Posterior vena cava (tissue), 2 donors: Measurements from ENCODE around the gene HOXB6. TPM values are rescaled to one million over a fixed set of nuclear protein-coding genes. Genes with fewer than 3 reads are reported as not detected.

Experiments
- DNase-seq: peaks from one replicate; pipeline ENCODE4 v3.0.0-alpha.2; 2020; ENCODE audit warnings: low spot score
- intact Hi-C, 2 donors: fragments of 100-400 bp; cut with DNase I; formaldehyde crosslinking; loops; one replicate each; pipeline versions ENCODE4 v1.14.1 to v1.14.2; 2022 to 2023
- total RNA-seq, 2 donors: library from RNA; stranded (reverse); fragmentation: NEBNext Ultra II Directional; extraction: Animal tissue kit (Norgen Biotek cat#: 25700); gene quantifications; one replicate each; pipeline ENCODE4 v1.2.1, GENCODE V29; 2021
- donor health status: DM: yes; HTN: yes; CAD: no.
- donor health status: DM: yes; HTN: yes; CAD: no.

Gene HOXB6
- total RNA-seq, 2 donors from 2014 or later = 3.9 to 6.7 TPM

DNA sequence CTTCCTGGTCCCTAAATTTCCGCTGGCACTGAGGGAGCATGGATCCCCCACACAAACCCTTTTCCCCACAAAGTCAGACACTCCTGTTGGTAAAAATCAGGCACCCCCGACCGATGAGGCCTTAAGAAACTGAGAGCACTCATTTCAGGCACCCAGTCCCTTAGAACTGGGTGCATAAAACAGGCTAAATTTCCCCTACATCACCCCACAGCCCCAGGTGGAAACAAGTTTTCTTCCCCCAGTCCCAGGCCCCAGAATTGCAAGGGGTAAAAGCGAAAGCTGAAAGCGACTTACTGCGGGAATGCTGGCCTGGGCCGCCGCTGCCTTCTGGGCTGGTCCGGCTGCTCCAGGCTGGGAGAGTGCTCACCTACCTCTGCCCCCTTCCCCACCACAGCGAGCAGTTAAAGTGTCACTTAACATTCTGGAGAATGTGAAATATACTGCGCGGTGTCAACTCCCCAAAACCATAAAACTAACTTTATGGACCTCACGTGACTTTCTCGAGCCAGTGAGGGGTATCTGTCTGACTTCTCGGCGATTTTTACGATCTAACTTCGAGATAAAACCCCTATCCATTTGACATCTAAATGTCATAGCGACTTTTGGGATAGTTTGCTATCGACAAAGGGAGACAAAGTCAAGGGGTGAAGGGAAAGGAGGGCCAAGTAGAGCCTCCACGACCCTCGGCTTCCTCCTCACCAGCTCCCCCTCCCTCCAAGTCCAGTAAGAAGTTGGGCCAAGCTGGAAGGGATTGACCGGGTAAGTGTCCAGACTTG, 14.8 kb downstream of the HOXB6 start, which contains the start of gene HOXB3:
HOXB3 (minus strand) TSS at position 411 of the 776 bp plus-strand sequence. CDS start 37,767 bp downstream, outside the sequence.
- no peak for DNase-seq
- intact Hi-C loops = loop anchor here (1.0 to 10.0 kb wide), 3 partner anchors 97 to 238 kb away; no protein-coding TSS in a partner anchor

DNA sequence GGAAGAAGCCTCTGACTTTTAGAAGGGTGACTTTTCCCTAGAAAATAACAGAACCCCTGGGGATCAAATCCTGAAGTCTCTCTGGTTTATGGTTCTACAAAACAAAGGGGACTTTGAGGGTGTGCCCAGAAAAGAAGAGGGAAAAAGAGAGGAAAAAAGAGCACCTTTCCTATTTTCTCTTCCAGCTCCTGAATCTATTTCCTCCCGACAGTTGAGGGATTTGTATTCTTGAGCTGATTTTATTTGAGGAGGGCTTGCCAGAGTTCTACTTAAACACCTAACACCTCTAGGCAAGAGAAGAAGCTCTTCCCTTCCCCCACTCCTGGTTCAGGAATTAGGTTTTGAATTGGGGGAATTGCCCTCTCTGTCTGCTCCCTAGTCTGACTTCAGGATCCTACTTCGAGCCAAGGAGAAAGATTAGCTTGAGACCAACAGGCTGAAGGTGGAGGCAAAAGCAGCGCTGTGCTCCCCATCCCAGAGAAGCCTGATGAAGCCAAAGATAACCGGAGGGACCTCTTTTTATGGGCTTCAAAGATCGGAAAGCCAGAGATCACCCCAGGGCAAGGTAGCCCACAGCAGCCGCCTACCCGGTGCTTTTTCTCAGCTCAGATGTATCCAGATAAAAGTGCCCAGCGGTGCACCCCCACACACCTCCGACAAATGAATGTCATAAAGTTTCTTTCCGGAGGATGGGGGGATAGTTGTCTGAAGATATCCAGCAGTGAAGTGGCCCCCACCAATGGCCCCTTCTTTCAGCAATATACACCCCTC, 15.5 kb downstream of the HOXB6 start:
- no peak for DNase-seq
- intact Hi-C loops = no loop called here

DNA sequence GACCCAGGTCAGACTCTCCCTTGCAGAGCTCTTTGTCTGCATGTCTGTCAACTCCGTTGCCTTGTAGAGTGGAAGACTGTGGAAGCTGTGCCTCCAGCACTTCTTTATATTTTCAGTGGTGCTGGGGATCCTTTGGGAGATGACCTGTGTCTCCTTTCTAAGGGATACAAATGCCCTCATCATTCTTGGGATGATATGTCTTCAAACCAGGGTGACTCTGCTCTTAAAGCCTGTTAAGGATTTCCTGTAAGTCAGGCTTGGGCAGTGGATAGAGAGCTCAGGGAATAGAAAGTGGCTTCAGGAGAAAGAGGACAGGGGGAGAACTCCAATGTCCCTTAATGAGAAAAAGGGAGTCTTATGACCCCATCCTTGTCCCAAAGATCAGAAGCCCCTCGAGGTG, 16.3 kb downstream of the HOXB6 start:
- no peak for DNase-seq
- intact Hi-C loops = no loop called here

DNA sequence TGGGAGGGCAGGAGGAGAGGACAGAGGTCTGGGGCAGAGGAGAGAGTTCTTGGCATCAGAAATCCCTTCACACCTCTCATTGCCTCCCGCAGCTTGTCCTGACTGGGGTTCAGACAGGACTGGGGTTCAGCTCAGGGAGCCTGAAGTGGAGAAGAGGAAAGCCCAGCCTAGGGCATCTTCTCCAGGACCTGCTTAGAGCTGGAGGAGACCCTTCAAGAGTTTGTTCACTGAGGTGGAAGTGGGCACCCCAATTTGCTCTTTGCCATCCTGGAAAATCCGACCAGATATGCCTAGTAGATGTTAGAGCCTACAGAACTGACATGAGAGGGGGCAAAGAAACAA, 16.7 kb downstream of the HOXB6 start:
- intact Hi-C loops = no loop called here
- DNase-seq = no peak

DNA sequence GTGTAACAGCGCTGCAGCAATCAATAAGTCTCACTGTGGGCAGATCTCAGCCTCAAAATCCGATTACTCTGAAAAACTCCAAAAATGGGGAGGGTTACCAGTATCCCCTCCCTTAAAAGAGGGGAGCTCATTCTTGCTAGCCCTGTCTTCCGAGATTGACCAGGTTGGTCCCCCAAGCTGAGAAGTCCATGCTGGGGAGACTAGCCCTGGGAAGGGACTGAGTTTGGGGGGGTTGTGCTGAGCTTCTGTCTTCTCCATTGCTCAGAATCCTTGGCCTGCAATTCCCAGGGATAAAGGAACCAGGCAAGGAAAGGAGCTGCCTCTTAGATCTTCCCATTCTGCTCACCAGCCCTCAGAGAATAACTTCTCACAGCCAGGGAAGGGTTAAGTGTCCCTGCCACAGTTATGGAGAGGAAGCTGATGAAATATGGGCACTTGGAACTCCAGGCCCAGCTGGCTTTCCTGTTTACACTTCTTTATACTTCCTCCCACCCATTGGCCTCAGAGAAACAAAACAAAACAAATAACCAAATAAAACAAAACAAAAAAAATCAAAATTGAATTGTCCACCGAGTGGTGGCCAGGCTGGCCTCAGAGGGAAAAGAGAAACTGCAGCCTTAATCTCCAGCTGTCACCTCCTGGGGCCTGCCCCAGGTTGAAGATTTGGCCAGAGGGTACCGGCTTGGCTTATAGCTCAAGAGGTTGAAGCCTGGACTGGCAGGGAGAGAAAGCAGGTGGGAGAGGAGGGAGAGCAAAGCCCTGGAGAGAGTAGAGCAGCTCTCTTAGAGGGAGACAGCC, 17.3 kb downstream of the HOXB6 start:
- intact Hi-C loops = no loop called here
- DNase-seq = no peak

DNA sequence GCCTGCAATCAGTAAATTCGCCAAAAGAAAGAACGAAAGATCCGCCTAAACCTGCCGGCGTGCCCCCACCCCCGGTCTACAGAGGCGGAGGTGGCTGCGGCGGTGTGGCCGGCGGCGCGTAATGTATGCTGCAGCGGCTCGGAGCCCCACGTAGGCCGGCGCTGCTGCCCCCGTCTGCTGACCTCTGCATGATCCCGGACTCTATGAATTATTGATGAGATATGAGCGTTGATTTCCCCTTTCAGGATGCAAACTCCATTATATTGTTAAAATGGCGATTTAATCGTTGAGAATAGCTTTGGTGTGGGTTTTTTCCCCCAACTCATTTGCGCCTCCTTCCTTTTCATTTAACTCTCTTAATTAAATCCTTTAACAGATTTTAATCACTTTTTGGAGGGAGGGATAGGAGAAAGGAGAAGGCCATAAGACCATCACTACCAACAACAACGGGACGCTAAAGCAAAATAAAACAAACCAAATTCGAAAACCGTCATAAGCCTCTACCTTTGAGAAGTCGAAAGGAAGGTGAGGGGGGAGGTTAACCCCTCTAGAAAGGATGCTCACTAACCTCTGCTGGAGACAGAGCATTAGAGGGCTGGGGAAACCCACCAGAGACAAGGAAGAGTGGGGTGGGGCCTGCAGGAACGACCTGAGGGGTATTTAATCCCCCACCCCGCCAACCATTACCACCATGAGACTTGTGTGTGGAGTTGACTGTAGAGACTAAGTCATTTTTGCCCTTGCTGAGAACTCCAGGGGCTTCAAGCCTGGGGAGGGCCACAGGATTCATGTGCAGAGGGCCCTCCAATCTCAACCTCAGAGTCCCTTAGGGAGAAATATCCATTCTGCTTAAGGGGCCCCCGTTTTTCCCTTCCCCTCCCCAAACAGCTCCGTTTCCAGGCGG, 18.2 kb downstream of the HOXB6 start:
- intact Hi-C loops = no loop called here
- DNase-seq = no peak

DNA sequence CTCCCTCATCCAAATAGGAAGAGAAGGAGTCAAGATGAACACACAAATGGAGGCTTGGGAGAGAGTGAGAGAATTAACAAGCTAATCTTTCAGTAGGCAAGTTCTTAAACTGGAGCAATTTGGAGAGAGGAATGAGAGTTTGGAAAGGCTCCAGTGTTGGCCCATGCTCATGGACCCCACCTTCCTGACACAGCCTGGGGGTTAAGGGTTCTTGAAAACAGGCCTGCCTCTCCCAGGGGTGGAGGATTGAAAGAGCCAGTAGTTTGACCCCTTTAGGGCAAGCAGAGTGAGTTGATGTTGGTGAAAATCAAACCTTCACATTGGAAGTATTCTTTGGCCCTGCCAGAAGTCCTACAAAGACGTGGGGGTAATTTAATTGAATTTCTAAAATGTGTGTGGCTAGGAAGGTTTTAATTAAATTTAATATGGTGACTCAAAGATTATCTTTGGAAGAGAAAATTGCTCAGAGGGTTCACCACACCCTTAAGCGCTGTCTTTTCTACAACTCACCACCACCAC, 20.5 kb downstream of the HOXB6 start:
- intact Hi-C loops = no loop called here

DNA sequence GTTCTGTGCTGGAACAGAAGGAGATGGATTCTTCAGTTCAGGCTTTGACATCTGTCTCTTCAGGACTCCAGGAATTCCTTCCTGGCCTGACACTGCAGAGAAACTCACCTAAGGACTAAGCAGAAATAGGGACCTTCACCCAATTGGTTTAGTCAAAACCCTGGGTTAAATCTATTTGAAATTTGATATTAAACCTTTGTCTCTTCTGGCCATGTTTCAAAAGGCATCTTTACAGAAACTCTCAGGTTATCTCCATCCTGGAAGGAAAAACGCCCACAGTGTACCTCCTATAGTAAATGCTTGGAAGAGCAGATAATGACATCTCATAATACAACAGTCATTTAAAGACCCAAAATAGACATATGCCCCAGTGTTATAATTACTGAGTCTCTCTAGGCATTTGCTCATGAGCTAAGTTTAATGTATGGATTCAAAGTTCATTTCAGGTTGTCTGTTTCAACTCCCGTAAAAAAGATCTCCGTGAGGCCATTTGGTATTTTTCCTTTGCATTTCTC, 21.0 kb downstream of the HOXB6 start:
- intact Hi-C loops = no loop called here
- no peak for DNase-seq

More for the DNA sequence above, 20.5 kb downstream of the HOXB6 start:
- no peak for DNase-seq

DNA sequence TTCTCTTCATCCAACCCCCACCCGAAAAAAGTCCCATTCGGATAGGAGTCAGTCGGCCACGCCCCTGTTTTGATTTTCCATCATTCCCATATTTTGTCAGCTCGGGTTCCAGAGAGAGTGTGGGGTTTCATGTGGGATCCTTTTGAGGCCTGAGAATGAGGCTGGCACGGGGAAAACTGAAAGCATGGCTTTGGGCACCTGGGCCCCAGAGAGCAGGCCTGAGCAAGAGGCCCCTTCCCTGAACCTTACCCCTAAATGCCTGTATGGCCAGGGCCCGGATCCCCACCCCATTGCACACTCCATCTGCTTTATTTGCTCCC, 22.1 kb downstream of the HOXB6 start:
- intact Hi-C loops = no loop called here
- DNase-seq = no peak

DNA sequence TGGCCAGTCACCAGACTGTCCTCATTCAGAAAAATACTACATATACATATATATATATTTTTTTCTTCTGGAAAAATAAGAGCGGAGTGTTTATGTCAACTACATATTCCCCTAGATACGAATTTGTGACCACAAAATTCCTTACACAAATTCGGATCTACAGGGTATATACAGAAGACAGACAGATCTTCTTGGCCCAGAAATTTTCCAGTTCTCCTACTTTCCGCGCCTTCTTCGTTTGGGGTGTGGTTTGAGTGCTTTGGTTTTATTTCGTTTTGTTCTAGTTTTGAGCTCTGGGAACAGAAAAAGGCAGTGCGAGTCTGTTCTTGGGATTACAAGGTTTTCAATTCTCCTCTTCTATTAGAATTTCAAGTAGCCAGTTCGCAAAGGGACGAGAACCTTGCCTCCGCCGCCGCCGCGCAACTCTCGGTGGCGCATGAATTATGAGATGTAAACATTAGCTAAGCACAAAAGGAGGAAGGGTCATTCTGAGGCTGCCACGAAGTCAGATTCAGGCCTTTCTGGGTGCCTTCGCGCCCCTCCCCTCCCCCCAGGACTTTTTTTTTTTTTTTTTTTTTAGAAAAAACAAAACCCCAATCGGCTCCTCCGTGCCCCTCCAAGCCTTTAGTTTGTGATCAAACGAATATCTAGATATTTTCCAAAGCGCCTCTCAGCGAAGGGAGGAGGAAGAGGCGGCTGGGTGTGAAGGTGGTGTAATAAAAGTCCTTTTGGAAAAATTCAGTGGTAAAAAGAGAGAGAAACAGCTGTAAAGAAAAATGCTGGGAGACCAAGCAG, 24.8 kb downstream of the HOXB6 start:
- intact Hi-C loops = no loop called here
- DNase-seq = no peak

DNA sequence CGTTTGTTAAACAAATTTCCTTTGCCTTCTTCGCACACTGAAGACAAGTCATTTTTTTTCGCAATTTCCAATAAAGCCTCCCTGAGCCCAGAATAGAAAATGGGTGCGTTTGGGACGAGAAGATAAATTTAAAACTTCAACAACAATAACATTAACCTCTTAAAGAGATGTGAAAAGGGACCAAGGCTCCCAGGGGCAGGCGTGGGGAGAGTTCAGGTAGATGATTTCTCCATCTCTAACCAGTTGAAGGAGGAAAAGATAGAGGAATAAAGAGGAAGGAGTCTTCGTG, 25.4 kb downstream of the HOXB6 start:
- intact Hi-C loops = no loop called here
- no peak for DNase-seq

DNA sequence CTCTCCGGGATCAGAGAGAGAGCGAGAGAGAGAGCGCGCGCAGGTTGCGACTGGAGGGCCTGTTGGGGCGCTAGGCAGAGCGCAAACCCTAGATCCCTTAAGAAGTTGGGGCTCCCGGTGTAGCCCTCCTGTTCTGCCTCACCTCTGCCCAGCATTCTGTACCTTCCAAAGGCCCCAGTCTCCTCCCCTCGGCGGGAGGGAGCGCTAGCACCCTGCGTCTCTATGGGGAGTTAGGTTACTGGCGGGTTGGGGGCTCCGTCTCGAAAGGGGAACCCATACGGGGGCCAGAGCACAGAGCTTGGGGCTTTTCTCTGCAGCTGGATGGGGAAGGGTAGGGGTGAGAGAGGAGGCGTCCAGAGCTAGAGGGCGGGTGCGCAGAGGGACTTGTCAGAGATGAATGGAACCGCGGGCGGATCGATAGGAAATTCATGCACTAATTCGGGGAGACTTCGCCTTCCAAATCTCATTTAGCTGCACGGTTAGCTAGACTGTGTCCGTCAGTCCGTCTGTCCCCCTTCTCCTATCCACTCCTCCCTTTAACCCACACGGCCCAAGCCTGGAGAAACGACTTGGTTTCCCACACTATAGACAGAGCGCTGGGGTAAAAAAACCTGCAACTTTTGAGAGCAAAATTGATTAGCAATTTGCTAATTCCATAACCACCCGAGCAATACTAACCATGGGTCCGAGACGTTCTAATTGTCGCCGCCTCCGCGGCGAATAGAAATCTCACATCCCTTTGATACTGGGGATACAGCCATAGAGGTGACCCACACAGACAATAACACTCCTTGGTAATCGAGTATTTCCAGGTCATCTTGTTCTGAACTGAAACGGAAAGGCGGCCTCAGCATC, 25.9 kb downstream of the HOXB6 start:
- DNase-seq = no peak
- intact Hi-C loops = no loop called here

DNA sequence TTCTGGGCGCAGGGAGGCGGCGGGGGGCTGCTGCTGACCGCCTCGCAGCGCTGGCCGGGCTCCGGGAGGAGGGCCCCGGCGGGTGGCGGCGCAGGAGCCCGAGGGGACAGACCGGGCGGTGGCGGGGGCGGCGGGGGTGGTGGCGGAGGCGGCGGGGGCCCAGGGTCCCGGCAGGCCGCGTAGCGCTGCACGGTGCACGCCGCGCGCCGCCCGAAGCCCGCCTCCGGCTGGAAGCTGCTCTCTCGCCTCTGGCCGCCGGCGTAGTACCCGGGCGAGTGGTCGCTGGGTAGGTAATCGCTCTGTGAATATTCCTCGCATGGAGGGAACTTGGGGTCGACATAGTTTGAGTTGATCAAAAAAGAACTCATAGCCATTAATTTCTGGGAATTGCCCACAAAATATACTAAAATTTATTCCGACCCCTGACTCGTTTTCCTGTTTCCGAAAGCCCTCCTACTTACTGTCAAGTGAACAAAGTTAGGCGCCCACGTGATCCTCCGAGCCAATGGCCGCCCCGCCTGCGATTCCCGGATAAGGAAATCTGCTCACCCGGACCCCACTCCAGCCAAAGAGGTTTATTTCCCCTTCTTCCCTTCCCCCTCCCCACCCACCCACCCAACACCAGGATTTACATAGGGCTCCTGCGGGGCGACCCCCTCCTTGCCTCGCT, 26.7 kb downstream of the HOXB6 start, which contains the start of gene HOXB4:
HOXB4 (minus strand) TSS at position 405 of the 670 bp plus-strand sequence; CDS start at position 374, 31 bp downstream.
- intact Hi-C loops = no loop called here
- peak; percentile 94 for DNase-seq

DNA sequence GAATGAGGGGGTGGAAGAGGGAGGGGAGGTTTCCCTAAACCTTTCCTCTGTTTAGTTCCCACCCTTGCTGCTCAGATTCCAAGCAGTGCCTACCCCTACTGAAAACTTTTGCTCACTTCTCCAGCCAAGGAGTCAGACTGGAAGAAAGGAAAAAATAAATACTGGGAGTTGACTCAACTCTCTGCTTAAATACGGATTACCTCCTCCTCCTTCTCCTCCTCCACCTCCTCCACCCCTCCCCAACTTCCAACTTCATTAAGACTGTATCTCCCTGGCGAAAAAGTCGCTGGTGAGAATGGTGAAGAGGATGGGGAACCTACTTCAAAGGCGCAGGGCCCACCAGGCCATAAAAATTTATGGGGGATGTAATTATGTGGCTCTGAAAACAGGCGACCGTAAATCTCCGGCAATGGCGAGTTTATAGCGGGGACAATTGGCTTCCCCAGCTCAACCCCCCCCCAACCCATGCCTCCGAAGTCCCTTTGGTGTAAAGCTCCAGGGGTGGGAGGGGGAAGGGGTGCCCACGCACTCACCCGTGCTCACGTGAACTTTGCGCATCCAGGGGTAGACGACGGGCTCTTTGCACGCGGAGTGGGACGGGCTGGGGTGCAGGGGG, 27.3 kb downstream of the HOXB6 start:
- intact Hi-C loops = no loop called here

DNA sequence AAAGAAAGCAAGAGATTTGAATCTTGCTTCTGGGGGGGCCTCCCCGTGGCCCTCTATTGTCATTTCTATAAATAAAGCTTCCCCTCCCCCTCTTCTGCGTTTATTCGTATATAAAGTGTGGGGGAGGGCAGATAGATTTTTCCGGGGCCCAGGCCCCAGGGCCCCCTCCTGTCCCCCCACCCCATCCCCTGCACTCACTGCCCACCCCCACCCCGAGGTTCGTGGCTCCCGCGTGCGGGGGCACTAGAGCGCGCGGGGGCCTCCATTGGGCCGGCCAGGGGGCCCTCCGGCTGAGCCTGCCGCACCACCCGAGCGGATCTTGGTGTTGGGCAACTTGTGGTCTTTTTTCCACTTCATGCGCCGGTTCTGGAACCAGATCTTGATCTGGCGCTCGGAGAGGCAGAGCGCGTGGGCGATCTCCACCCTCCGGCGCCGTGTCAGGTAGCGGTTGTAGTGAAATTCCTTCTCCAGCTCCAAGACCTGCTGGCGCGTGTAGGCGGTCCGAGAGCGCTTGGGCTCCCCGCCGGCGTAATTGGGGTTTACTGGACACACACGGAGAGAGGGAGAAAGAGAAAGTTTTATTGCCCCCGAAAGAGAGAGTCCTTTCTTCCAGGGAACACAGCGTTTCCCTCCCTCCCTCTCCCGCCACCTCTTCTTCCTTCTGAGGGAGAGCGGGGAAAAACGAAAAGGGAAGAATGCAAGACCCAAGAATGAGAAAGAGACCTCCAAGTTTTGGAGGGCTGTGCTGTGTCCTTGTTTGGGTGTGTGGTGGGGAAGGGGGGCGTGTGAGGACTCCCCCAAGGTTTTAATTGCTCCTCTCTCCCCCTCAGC, 28.1 kb downstream of the HOXB6 start:
- DNase-seq = peak; percentile 85
- intact Hi-C loops = no loop called here

More for the DNA sequence above, 27.3 kb downstream of the HOXB6 start:
- DNase-seq = no peak
